HUES6 (cell line): ENCODE results near the gene SIPA1L3.
"Not testable (repeated sequence)": the region's sequence is repeated elsewhere in the genome, so short reads cannot be mapped to it uniquely, and the experiment has no call there.

ENCODE experiments used
- H3K27ac ChIP-seq: 2 replicates; pipeline ENCODE4 v1.7.0; 2013; ENCODE audit warnings: low read depth, mild to moderate bottlenecking, low read length, inconsistent platforms
- H3K27me3 ChIP-seq: 2 replicates; pipeline ENCODE4 v1.6.1; 2013; ENCODE audit warnings: low read length; ENCODE audit not compliant: control insufficient read depth, insufficient read depth
- H3K36me3 ChIP-seq: 2 replicates; pipeline ENCODE4 v1.6.1; 2013; ENCODE audit warnings: low read length; ENCODE audit not compliant: control insufficient read depth, insufficient read depth
- H3K4me1 ChIP-seq: 2 replicates; pipeline ENCODE4 v1.6.1; 2013; ENCODE audit warnings: low read length; ENCODE audit not compliant: control insufficient read depth, insufficient read depth
- H3K4me3 ChIP-seq: 2 replicates; pipeline ENCODE4 v1.5.1; 2013; ENCODE audit warnings: low read depth, low read length
- H3K9ac ChIP-seq: one replicate; pipeline ENCODE4 v1.6.1; 2013; ENCODE audit warnings: mild to moderate bottlenecking, low read length
- H3K9me3 ChIP-seq: 2 replicates; pipeline ENCODE4 v1.6.1; 2013; ENCODE audit warnings: low read depth, low read length; ENCODE audit not compliant: control insufficient read depth, insufficient read depth

The SIPA1L3 gene

GRCh38 chr19:37906869-37907734 is at the start of gene SIPA1L3:
SIPA1L3 (plus strand) TSS chr19:37907208; CDS start chr19:38081566, 174,358 bp downstream.
- H3K4me1 ChIP-seq = peaks cover 24% of the 10 kb centered on the region
- peak within 1 kb of the TSS; percentile 94 for H3K4me3 ChIP-seq
- peak within 1 kb of the TSS; percentile 57 for H3K27ac ChIP-seq
- H3K27me3 ChIP-seq = no peaks in the 10 kb centered on the region
- H3K36me3 ChIP-seq = no peaks in the 10 kb centered on the region
- H3K9ac ChIP-seq = peak within 1 kb of the TSS; percentile 79
- no peaks in the 10 kb centered on the region for H3K9me3 ChIP-seq

GRCh38 chr19:37864501-37864900 is 42.5 kb upstream of the SIPA1L3 start:
- Histone ChIP-seq H3K9ac (no peak overlapping the region), H3K4me1 (peaks cover 23% of the 10 kb centered on the region), H3K36me3 (no peaks in the 10 kb centered on the region), H3K4me3 (no peak overlapping the region), H3K9me3 (peaks cover 4% of the 10 kb centered on the region), H3K27me3 (no peaks in the 10 kb centered on the region), H3K27ac (peak overlapping the region; percentile 49; the same call in 1 of the 2 replicates)

GRCh38 chr19:37865930-37866329 is 41.1 kb upstream of the SIPA1L3 start:
- H3K36me3 ChIP-seq, H3K27me3 ChIP-seq, H3K4me3 ChIP-seq: not testable (repeated sequence)
- Histone ChIP-seq H3K27ac (peak overlapping the region; percentile 93; the same call in 1 of the 2 replicates), H3K9ac (peak overlapping the region; percentile 83), H3K4me1 (peaks cover 23% of the 10 kb centered on the region), H3K9me3 (peaks cover 17% of the 10 kb centered on the region)

- Histone ChIP-seq H3K27me3 (no peaks in the 10 kb centered on the region), H3K27ac (no peak overlapping the region), H3K9me3 (peaks cover 32% of the 10 kb centered on the region), H3K4me1 (peaks cover 18% of the 10 kb centered on the region), H3K36me3 (no peaks in the 10 kb centered on the region), H3K9ac (no peak overlapping the region), H3K4me3 (no peak overlapping the region)
Observed at GRCh38 chr19:37867831-37868230, 39.2 kb upstream of the SIPA1L3 start.

GRCh38 chr19:37869766-37870340 is 37.2 kb upstream of the SIPA1L3 start:
- Histone ChIP-seq H3K27ac (no peak overlapping the region), H3K9me3 (peaks cover 41% of the 10 kb centered on the region)

GRCh38 chr19:37872383-37872782 is 34.6 kb upstream of the SIPA1L3 start:
- Histone ChIP-seq H3K4me3 (no peak overlapping the region), H3K27me3 (no peaks in the 10 kb centered on the region), H3K4me1 (peaks cover 5% of the 10 kb centered on the region), H3K36me3 (no peaks in the 10 kb centered on the region), H3K9me3 (peaks cover 41% of the 10 kb centered on the region), H3K9ac (no peak overlapping the region), H3K27ac (no peak overlapping the region)

More at GRCh38 chr19:37869766-37870340, 37.2 kb upstream of the SIPA1L3 start:
- no peak overlapping the region for H3K9ac ChIP-seq
- H3K4me3 ChIP-seq = no peak overlapping the region
- H3K27me3 ChIP-seq = no peaks in the 10 kb centered on the region
- H3K36me3 ChIP-seq = no peaks in the 10 kb centered on the region
- peaks cover 15% of the 10 kb centered on the region for H3K4me1 ChIP-seq

GRCh38 chr19:37874784-37875183 is 32.2 kb upstream of the SIPA1L3 start:
- Histone ChIP-seq H3K4me1 (peaks cover 4% of the 10 kb centered on the region), H3K27me3 (no peaks in the 10 kb centered on the region)

GRCh38 chr19:37876032-37876431 is 31.0 kb upstream of the SIPA1L3 start:
- peaks cover 25% of the 10 kb centered on the region for H3K9me3 ChIP-seq
- no peak overlapping the region for H3K27ac ChIP-seq
- no peak overlapping the region for H3K4me3 ChIP-seq
- peaks cover 4% of the 10 kb centered on the region for H3K4me1 ChIP-seq
- H3K9ac ChIP-seq = no peak overlapping the region
- H3K27me3 ChIP-seq = no peaks in the 10 kb centered on the region
- H3K36me3 ChIP-seq = no peaks in the 10 kb centered on the region

More at GRCh38 chr19:37874784-37875183, 32.2 kb upstream of the SIPA1L3 start:
- H3K36me3 ChIP-seq = no peaks in the 10 kb centered on the region
- no peak overlapping the region for H3K27ac ChIP-seq
- H3K9me3 ChIP-seq = peaks cover 34% of the 10 kb centered on the region
- H3K9ac ChIP-seq = no peak overlapping the region
- H3K4me3 ChIP-seq = no peak overlapping the region

- Histone ChIP-seq H3K36me3 (no peaks in the 10 kb centered on the region), H3K27ac (no peak overlapping the region), H3K4me3 (no peak overlapping the region), H3K9ac (no peak overlapping the region), H3K4me1 (peaks cover 4% of the 10 kb centered on the region), H3K27me3 (no peaks in the 10 kb centered on the region), H3K9me3 (peaks cover 18% of the 10 kb centered on the region)
Observed at GRCh38 chr19:37877147-37877546, 29.9 kb upstream of the SIPA1L3 start.

GRCh38 chr19:37885392-37885791 is 21.6 kb upstream of the SIPA1L3 start:
- no peak overlapping the region for H3K4me3 ChIP-seq
- H3K36me3 ChIP-seq = no peaks in the 10 kb centered on the region
- no peaks in the 10 kb centered on the region for H3K4me1 ChIP-seq
- H3K27ac ChIP-seq = no peak overlapping the region
- peaks cover 21% of the 10 kb centered on the region for H3K27me3 ChIP-seq
- no peak overlapping the region for H3K9ac ChIP-seq
- H3K9me3 ChIP-seq = peaks cover 22% of the 10 kb centered on the region

- H3K27ac ChIP-seq = no peak overlapping the region
- H3K4me3 ChIP-seq = no peak overlapping the region
- no peaks in the 10 kb centered on the region for H3K36me3 ChIP-seq
- no peaks in the 10 kb centered on the region for H3K4me1 ChIP-seq
- peaks cover 21% of the 10 kb centered on the region for H3K27me3 ChIP-seq
- H3K9ac ChIP-seq = no peak overlapping the region
- H3K9me3 ChIP-seq = peaks cover 20% of the 10 kb centered on the region
Observed at GRCh38 chr19:37886571-37886970, 20.4 kb upstream of the SIPA1L3 start.
